ENCODE measurements around the gene IGFBP1. TPM values are rescaled to one million over a fixed set of nuclear protein-coding genes. Genes with fewer than 3 reads are reported as not detected.
A peak's percentile ranks its signal among the peaks of the same experiment; 100 is the strongest.

IGFBP1 gene
- total and polyA plus RNA-seq, 2 donors (not counting 1 experiment from before 2014, with no cell fraction given): not detected

DNA sequence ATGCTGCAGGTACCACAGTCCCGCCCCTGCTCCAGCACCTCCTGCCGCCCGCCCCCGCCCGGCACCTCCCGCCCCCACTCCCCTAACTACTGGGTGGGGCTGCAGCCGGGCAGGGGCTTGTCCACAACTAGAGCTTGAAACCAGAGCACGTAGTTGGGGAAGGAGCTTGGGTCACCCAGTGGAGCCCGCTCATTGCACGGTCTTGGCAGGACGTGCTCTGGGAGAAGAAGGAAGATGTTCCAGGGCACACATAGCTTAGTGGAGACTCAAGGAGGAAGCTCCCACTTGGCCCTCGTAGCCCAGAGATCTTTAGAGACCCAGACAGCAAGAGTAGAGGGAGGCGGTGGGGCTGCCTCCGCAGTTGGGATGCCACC, 692 bp downstream of the IGFBP1 start:
- no peak overlapping the region for H3K4me2 ChIP-seq (replicated peaks; ENCODE audit: low read depth, low read length, poor library complexity, severe bottlenecking)
- POLR2A ChIA-PET: no interaction called here

DNA sequence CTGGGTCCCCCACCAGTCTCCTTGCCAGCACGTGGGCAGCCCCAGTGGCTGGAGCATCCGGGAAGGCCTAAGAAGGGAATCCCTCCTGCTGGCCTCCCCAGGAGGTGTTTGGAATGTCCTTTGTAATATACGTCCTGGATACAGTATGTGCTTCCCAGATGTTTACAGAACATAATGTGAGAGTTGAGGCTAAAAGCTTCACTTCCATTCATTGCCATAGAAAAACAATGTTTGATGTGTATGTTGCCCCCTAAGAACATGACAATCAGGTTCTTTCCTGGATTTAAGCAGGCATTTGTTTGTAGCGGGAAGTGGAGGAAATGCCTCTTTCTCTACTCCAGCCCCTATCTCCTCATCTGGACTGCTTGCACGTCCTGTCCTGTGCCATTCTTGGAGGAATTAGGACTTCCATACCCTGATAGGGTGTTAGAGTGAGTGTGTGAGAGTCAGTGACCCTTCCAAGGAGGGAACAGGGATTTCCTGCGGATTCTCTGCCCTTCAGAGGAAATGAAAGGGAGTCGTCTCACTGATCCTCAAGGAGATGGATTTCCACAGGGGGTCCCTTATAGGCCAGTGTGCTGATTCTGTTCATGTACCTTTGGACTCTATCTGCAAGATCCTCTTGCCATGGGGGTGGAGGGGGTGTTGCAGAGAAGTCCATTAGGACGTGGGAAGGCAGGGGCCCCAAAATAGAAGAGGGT, 1.2 kb downstream of the IGFBP1 start:
- no peaks in the 10 kb centered on the region for H3K79me2 ChIP-seq (ENCODE audit: control insufficient read depth, insufficient read depth, low read length)
- TF ChIP-seq EZH2 (IDR thresholded peaks at IDR 0.05; ENCODE audit: borderline replicate concordance, insufficient read depth, low read depth, low read length, poor library complexity, severe bottlenecking): no peak
- TF ChIP-seq, protein P1, sequence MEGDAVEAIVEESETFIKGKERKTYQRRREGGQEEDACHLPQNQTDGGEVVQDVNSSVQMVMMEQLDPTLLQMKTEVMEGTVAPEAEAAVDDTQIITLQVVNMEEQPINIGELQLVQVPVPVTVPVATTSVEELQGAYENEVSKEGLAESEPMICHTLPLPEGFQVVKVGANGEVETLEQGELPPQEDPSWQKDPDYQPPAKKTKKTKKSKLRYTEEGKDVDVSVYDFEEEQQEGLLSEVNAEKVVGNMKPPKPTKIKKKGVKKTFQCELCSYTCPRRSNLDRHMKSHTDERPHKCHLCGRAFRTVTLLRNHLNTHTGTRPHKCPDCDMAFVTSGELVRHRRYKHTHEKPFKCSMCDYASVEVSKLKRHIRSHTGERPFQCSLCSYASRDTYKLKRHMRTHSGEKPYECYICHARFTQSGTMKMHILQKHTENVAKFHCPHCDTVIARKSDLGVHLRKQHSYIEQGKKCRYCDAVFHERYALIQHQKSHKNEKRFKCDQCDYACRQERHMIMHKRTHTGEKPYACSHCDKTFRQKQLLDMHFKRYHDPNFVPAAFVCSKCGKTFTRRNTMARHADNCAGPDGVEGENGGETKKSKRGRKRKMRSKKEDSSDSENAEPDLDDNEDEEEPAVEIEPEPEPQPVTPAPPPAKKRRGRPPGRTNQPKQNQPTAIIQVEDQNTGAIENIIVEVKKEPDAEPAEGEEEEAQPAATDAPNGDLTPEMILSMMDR (IDR thresholded peaks at IDR 0.05): no peak
- H3K4me1 ChIP-seq (ENCODE audit: control insufficient read depth in 2 of 2, insufficient read depth in 2 of 2, low read length in 2 of 2): no peaks in the 10 kb centered on the region
- no peaks in the 10 kb centered on the region for H3K9me3 Mint-ChIP-seq (ENCODE audit: insufficient read depth)
- H2AFZ ChIP-seq (ENCODE audit: insufficient read depth, low read depth, low read length, poor library complexity, severe bottlenecking): no peak overlapping the region
- no peaks in the 10 kb centered on the region for H3K9me3 ChIP-seq (ENCODE audit: control extremely low read depth in 1 of 3, control insufficient read depth in 2 of 3, insufficient read depth in 1 of 3, low read length in 2 of 3)
- ChIA-PET POLR2A (no interaction called here), CTCF (interaction anchor here (0.9 to 1.7 kb wide), 3 partner anchors 12 to 1366 kb away, joined by 3 read pairs; no protein-coding TSS in a partner anchor)
- H3K27ac Mint-ChIP-seq: no peak overlapping the region
- H3K27me3 Mint-ChIP-seq: peaks cover 70% of the 10 kb centered on the region
- H3K4me2 ChIP-seq (replicated peaks; ENCODE audit: low read depth, low read length, poor library complexity, severe bottlenecking): no peak overlapping the region
- intact Hi-C loops (cut with micrococcal nuclease): no loop called here
- peaks cover 2% of the 10 kb centered on the region for H3K4me1 Mint-ChIP-seq
- no peak overlapping the region for H3K9ac ChIP-seq (ENCODE audit: low read length)
- 40% methylated on average over 2 of the region's 8 CpGs for WGBS (ENCODE audit: insufficient coverage)
- no peak overlapping the region for H3K4me3 ChIP-seq (ENCODE audit: control extremely low read depth in 1 of 5, extremely low read depth in 1 of 5, insufficient read depth in 1 of 5, low read depth in 2 of 5, low read length in 4 of 5)
- peaks cover 0 to 40% (median 16%) of the 10 kb centered on the region in 4 experiments for H3K27me3 ChIP-seq (replicated peaks in 1 of 4; ENCODE audit: control extremely low read depth in 1 of 4, control insufficient read depth in 3 of 4, insufficient read depth in 4 of 4, low read length in 3 of 4)
- H3K36me3 ChIP-seq (replicated peaks in 1 of 2; ENCODE audit: control extremely low read depth in 1 of 2, control insufficient read depth in 1 of 2, extremely low read depth in 1 of 2, insufficient read depth in 2 of 2, low read length in 1 of 2): no peaks in the 10 kb centered on the region
- H3K27ac ChIP-seq (ENCODE audit: low read length in 2 of 2): no peak overlapping the region
- DNase-seq (no peak), ATAC-seq (ENCODE audit: low read depth) (no peak)
- H4K20me1 ChIP-seq (ENCODE audit: control insufficient read depth, insufficient read depth, low read length, poor library complexity, severe bottlenecking): no peaks in the 10 kb centered on the region
- no peak overlapping the region for H3K4me3 Mint-ChIP-seq

More for the DNA sequence above, 692 bp downstream of the IGFBP1 start:
- H3K27me3 Mint-ChIP-seq: peaks cover 68% of the 10 kb centered on the region
- peak overlapping the region; percentile 2 for H2AFZ ChIP-seq (ENCODE audit: insufficient read depth, low read depth, low read length, poor library complexity, severe bottlenecking)
- no peaks in the 10 kb centered on the region for H3K79me2 ChIP-seq (ENCODE audit: control insufficient read depth, insufficient read depth, low read length)
- H4K20me1 ChIP-seq (ENCODE audit: control insufficient read depth, insufficient read depth, low read length, poor library complexity, severe bottlenecking): no peaks in the 10 kb centered on the region
- peaks cover 2% of the 10 kb centered on the region for H3K4me1 Mint-ChIP-seq
- H3K9me3 Mint-ChIP-seq (ENCODE audit: insufficient read depth): no peaks in the 10 kb centered on the region
- no peak for TF ChIP-seq EZH2 (IDR thresholded peaks at IDR 0.05; ENCODE audit: borderline replicate concordance, insufficient read depth, low read depth, low read length, poor library complexity, severe bottlenecking)
- TF ChIP-seq, protein P1 (IDR thresholded peaks at IDR 0.05): no peak
- intact Hi-C loops (cut with micrococcal nuclease): no loop called here
- H3K4me3 ChIP-seq (ENCODE audit: control extremely low read depth in 1 of 5, extremely low read depth in 1 of 5, insufficient read depth in 1 of 5, low read depth in 2 of 5, low read length in 4 of 5): no peak overlapping the region
- DNase-seq (no peak), ATAC-seq (ENCODE audit: low read depth) (no peak)
- H3K9me3 ChIP-seq (ENCODE audit: control extremely low read depth in 1 of 3, control insufficient read depth in 2 of 3, insufficient read depth in 1 of 3, low read length in 2 of 3): no peaks in the 10 kb centered on the region
- H3K27me3 ChIP-seq (replicated peaks in 1 of 4; ENCODE audit: control extremely low read depth in 1 of 4, control insufficient read depth in 3 of 4, insufficient read depth in 4 of 4, low read length in 3 of 4): peaks cover 0 to 35% (median 15%) of the 10 kb centered on the region in 4 experiments
- H3K4me1 ChIP-seq (ENCODE audit: control insufficient read depth in 2 of 2, insufficient read depth in 2 of 2, low read length in 2 of 2): no peaks in the 10 kb centered on the region
- 18% methylated on average over 7 of the region's 14 CpGs for WGBS (ENCODE audit: insufficient coverage)
- CTCF ChIA-PET: interaction anchor here (0.9 kb wide), 1 partner anchor 13 kb away, joined by 3 read pairs; no protein-coding TSS in a partner anchor
- no peak overlapping the region for H3K27ac ChIP-seq (ENCODE audit: low read length in 2 of 2)
- no peak overlapping the region for H3K4me3 Mint-ChIP-seq
- no peak overlapping the region for H3K27ac Mint-ChIP-seq
- H3K9ac ChIP-seq (ENCODE audit: low read length): no peak overlapping the region
- H3K36me3 ChIP-seq (replicated peaks in 1 of 2; ENCODE audit: control extremely low read depth in 1 of 2, control insufficient read depth in 1 of 2, extremely low read depth in 1 of 2, insufficient read depth in 2 of 2, low read length in 1 of 2): no peaks in the 10 kb centered on the region

Measured in B cell (primary cell).